HG02943 (cell line): ENCODE measurements around the gene BICDL1.
"Not testable (repeated sequence)": the region's sequence is repeated elsewhere in the genome, so short reads cannot be mapped to it uniquely, and the experiment has no call there.

Experiments used
- ATAC-seq: cut with Tn5 transposase; IDR thresholded peaks from one replicate; pipeline ENCODE4 v1.9.1; 2021; ENCODE audit warnings: mild to moderate bottlenecking, low read depth, moderate library complexity; ENCODE audit not compliant: unreplicated experiment

Gene BICDL1

DNA sequence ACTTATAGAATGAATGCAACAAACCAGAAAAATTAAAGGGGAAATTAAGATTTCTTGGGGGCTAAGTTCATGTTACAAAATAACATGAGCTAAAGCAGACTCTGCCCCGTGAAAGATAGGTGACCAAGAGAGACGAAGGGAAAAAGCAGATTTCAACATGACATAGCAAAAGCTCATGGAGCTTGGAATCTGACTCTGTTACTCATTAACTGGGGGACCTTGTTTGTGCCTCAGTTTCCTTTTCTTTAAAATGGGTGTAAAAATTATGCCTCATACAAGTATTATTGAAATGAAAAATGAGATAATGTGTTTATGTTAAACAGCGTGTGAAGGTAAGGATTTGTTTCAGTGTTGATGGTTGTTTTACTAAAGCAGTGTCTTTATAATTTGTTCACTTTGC is 11.5 kb downstream of the BICDL1 start:
- no peak for ATAC-seq

DNA sequence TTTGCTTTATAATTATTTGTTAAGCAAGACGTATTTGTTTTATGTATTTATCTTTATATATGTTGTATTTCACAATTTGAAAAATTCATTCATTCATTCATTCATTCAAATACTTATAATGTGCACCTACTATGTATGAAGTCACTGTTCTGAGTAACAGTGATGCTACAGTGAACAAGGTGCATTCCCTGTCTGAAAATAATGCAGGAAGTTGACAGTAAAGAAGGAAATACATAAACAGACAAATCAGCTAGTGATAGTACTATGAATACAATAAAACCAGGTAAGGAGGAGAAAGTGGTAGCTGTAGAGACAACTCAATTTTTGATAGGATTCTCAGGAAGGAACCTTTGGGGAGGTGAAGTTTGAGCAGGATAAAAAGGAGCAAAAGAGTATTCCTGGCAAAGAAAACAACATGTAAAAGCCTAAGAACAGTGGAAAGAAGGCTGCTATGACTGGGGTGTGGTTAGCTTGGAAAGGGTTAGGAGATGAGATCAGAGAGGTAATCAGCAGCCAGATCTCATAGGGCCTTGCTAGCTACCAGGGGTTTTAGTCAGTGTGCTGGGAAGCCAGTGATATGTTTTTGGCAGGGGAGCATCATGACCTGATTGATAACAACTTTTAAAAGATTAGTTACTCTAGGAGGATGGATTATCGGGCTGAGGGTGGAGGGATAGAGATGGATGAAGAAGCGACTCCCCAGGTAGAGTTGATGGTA is 17.4 kb downstream of the BICDL1 start:
- ATAC-seq: no peak

DNA sequence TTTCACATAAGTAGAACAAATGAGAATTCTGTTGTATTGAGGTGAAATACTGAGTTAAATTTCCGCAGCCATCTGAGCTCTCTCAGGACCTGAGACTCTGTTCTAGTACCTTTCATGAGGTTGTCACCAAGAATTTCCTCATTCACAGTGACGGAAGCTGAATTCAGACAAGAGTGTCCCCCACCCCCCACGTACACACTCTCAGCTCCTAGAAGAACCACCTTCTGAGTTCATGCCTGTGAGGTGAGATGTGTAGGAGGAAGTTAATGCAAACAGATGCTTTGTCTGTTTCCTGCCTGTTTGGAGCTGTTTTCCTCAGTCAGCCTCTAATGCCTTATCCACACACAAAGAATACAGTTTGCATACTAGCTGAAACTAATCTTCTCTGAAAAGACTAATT is 18.2 kb downstream of the BICDL1 start:
- ATAC-seq: no peak

DNA sequence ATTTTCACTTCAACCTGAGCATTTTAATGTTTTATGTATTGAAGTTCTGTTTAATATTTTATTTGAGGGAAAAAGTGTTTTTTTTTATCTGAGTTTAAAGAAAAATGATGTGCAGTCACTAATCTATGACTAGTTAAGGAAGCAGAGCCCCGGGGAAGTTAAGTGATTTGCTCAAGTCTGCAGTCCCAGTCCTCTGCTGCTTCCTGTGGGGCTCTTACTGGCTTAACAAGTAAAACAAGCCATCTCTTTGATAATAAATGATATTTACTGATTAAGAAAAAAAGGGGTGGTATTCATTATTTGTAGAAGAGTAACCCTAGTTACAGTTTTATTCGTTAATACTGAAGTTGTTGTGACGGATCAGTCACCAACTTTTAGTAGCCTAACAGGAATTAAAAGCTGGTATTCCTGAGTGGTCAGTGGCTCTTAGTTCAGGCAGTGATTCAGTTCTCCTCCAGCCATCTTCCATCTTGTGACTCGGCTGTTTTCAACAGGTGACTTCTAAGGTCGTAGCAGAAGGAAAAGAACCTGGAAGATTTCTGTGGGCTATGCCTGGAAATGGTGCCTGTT is 21.7 kb downstream of the BICDL1 start:
- no peak for ATAC-seq

DNA sequence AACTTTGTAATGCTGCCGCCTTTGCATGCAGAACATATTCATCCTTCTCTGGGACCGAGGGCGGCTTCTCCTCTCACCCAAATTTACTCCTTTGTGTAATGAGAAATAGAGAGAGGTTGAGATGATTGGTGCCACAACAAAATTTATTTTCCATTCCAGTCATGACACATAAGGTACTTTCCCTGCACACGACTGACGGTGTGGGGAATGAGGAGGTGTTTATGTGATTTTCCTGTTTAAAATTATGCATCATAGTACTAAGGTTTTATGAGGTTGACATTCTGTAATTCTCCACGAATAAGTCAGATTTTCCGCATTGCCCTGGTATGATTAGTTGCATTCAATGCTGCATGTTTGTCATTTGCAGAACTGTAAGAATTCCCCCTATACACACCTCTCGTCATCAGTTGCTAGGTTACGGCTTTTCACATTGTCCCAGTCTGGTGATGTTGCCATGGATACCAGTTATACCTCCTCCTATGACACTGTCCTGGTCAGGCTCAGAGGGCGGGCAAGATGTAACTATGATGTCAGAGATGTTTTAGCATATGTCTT is 23.1 kb downstream of the BICDL1 start:
- ATAC-seq: peak; percentile 53

DNA sequence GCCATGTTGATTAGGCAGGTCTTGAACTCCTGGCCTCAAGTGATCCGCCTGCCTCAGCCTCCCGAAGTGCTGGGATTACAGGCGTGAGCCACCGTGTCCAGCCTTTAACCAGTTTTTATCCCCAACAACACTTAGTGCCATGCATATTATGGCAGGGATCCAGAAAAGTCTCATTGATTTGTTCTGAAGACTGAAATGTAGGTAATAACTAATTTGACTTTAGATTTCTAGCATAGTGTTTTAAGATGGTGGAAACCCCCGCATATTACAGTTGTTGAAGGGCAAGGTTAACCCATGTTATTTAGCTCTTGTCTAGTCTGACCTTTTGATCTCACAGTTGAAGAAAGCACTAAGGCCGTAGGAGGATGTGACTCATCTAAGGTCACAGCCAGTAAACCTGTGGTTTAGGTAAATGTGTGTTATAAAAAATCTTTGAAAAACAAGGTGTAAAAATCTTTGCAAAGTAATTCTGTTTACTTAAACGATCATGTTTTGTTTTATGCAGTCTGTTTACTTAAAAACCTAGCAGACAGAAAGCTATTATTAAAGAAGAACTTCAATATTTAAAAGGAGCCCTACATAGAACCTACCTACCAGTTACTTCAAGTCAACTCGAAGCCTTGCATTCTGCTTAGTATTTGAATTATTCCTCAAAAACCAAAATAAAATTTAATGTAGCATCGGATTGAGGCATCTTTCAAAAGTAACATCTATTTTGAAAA is 24.8 kb downstream of the BICDL1 start:
- peak; percentile 52 for ATAC-seq

DNA sequence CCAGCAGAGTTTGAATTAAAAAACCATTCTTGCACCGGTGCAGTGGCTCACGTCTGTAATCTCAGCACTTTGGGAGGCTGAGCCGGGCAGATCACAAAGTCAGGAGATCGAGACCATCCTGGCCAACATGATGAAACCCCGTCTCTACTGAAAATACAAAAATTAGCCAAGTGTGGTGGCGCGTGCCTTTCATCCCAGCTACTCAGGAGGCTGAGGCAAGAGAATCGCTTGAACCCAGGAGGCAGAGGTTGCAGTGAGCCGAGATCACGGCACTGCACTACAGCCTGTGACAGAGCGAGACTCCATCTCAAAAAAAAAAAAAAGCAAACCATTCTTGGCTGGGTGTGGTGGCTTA is 25.3 kb downstream of the BICDL1 start:
- not testable (repeated sequence) for ATAC-seq

DNA sequence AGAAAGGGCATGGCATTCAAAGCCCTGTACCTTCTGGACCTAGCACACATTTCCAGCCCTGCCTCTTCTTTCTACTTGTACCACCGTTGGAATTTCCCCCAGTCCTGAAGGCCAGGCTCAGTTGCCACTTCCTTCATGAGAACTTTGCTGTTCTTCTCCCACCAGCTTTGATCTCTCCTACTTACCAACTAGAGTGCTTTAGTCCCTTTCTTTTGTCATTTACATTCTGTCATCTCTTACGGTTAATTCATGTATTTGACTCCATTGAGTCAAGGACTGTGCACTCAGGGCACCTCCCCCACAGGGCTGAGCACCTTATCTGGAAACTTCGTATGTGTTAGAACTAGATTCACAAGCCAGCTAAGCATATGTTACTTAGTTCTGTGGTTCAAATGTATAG is 26.3 kb downstream of the BICDL1 start:
- ATAC-seq: no peak

DNA sequence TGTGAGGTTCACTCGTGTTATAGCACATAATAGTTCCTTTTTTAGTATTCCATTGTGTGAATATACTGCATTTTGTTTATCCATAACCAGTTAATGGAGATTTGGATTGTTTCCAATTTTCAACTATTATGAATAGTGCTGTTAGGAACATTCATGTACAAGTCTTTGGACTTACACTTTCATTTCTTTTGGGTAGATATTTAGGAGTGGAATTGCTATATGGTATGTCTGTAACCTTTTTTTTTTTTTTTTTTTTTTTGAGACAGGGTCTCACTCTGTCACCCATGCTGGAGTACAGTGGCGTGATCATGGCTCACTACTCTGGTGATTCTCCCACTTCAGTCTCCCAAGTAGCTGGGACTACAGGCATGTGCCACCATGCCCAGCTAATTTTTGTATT is 27.2 kb downstream of the BICDL1 start:
- not testable (repeated sequence) for ATAC-seq

DNA sequence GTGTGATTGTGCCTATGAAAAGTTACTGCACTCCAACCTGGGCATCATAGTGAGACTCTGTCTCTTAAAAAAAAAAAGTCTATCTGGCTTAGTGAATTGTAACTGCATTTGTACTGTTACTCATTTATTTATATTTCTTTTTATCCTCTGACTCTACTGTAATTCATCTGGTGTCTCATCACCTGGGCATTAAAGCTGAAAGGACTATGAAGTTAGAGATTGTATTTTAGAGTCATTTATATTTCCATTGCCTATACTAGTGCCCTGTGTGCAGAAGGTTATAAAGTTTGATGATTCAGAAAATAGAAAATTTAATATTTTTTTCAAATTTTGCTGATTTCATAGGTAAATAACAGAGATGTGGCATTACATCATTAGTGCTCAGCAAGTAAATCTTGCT is 30.2 kb downstream of the BICDL1 start:
- no peak for ATAC-seq

DNA sequence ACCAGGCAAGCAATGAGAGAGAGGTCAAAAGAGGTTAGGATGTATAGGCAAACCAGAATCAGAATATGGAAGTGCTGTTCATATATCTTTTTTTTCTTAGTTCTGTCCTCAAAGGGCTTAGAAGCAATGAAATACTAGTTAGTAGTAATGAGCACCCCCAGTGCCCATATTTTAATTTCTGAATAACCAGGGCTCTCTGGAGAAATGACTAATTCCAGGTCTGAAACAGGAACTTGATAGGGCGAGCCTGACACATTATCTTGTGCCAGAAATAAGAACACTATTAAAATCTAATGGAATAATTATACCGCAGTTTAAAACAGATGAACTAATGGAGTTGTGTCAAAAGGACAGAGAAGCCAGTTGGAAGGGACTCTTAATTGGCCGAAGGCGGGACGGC is 30.9 kb downstream of the BICDL1 start:
- ATAC-seq: no peak

DNA sequence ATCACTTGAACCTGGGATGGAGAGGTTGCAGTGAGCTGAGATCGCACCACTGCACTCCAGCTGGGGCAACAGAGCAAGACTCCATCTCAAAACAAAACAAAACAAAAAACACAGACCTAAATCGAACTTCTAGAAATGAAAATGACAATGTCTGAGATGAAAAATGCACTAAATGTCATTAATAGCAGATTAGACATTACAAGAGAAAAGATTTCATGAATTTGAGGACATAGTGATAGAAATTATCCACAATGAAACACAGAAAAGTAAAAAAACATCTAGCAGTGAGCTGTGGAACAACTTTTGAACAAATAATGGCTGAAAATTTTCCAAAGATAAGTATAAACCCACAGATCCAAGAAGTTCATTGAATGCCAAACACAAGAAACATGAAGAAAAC is 35.2 kb downstream of the BICDL1 start:
- ATAC-seq: no peak

DNA sequence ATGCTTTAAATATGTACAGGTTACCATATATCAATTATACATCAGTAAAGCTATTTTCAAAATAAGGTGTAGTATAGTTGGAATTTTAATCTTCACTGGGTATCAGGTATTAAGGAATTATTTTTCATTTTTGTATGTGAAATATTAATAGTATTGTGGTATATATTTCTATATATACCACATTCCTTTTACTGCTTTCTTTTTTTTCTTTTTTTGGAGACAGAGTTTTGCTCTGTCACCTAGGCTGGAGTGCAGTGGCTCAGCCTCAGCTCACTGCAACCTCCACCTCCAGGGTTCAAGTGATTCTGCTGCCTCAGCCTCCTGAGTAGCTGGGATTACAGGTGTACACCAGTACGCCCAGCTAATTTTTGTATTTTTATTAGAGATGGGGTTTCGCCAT is 36.6 kb downstream of the BICDL1 start:
- no peak for ATAC-seq

DNA sequence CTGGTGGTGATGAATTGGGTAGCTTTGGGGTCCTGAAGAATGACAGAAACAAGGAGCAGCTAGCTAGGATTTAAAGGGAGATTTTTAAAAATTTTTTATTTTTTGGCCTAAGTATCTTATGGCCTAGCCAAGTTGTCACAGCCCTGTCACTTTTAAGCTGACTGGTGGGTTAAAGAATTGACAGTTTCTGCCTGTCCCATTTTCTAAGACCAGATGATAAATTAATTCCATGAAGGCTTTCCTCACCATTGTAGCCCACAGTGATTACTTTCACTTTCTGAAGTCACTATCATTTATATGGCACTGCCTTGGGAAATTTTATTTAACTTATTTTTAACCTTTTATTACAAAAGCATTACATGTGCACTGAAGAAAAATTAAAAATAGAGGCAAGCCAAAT is 43.2 kb downstream of the BICDL1 start:
- no peak for ATAC-seq

DNA sequence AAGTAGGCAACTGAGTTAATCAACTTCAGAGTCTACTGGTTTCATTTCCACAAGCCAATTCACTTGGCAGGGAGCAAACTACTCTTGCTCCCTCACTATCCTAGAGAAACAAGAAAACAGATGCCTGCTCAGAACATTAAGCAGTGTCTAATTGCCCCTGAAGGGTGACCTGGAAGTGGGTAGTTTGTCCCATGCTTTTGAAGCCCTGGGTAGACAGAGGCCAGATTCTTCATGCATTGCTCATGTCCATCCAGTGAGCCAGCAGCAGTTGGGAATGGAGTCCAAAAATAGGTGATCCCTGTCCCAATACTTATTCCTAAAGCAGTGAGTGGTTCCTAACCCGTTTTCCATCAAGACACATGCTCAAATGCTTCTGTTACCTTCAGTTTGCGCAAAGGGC is 48.8 kb downstream of the BICDL1 start:
- ATAC-seq: no peak

DNA sequence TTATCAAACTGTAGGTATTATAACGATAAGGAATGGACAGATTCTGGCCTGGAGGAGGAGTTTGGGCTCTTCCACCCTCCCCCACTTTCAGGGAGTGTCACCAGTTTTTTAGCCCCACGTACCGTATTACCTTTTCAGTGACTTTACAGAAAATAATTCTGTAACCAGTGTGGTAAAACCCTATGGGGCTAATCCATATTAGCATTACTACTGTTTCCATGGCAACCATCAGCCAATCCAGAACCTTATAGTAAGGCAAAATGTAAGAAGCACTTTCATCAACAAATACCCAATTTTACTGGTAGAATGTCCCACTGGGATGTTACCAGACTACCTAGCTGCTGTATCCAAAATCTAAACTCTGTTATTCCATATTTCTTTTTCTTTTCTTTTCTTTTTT is 50.7 kb downstream of the BICDL1 start:
- no peak for ATAC-seq

DNA sequence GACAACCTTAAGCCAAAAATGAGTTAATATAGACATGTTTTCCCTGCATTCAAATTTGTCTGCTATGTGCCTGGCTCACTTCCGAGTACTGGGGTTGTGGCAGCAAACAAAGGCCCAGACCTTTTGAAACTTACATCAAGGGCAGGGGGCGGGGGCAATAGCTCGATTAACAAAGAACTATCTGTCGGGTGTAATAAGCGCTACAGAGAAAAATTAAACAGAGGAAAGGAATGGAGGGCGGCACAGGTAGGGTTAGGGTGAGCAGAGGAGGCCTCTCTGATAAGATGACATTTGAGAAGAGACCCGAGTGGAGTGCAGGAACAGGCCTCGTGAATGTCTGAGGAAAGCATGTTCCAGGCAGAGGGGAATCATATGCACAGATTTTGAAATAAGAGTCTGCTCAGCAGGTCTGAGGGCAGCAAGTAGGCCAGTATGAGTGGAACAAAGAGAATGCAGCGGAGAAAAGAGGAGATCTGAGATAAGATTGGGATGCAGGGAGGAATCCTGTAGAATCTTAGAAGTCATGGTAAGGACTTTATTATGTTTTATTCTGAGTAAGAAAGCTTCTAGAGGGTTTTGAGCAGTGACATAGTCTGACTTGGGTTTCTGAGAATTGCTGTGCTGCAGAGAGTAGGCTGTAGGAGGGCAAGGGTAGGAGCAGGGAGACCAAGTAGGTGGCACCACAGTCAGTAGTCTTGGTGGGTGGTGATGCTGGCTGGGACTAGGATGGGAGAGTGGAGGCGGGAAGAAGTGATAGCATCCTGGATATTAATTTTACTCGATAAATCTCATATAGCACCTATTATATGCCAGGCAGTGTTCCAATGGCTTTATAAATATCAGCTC is 52.6 kb downstream of the BICDL1 start:
- ATAC-seq: no peak

DNA sequence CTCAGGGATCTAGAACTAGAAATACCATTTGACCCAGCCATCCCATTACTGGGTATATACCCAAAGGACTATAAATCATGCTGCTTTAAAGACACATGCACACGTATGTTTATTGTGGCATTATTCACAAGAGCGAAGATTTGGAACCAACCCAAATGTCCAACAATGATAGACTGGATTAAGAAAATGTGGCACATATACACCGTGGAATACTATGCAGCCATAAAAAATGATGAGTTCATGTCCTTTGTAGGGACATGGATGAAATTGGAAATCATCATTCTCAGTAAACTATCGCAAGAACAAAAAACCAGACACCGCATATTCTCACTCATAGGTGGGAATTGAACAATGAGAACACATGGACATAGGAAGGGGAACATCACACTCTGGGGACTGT is 56.3 kb downstream of the BICDL1 start:
- not testable (repeated sequence) for ATAC-seq

DNA sequence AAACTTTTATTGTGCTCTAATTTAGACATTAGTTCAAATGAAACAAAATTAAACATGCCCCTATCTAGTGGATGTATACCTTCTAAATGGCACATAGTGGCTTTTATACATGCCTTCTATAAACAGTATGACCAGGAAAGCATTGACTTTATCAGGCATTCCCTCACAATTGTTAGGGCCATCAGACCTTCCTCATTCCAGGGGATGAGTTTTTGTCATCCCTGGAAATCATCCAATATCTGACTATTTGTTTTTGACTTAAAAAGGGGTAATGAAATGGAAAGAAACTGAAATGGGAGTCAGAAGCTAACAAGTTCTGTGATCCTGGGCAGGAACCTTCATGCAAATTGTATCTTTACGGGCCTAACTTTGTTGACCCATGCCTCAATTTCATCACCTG is 58.0 kb downstream of the BICDL1 start:
- no peak for ATAC-seq

DNA sequence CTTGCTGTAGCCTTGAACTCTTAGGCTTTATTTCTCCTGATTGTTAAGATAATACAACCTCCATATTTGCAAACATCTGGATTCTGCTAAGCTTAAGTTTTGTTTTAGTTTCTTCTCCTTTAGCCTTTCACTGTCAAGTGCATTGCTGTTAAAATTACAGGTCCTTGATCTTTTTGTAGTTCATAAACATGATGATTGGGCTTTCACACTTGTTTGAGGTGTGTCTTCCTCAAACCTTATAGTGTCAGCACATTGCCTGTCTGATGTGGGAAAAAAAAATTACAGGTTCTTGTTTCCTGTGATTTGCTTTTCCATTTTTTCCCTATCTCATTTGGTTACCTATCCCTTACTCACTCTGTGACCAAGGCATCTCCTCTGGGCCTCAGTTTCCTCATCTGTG is 59.2 kb downstream of the BICDL1 start:
- ATAC-seq: no peak

DNA sequence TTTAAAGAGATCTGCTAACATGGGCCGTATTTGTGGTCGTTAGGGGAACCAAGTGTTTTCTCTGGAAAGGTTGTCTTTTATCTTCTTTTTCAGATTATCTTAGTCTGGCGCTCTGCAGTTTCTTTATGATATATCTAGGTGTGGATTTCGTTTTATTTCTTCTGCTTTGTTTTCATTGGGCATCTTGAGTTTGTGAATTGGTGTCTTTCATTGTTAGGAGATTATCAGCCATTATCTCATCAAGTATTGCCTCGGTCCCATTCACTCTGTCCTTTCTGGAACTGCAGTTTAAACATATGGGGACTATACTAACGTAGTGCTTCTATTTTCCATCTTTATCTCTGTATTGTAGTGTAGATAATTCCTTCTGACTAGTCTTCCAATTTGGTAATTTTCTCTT is 60.4 kb downstream of the BICDL1 start:
- ATAC-seq: no peak
